Mucosa of gallbladder (tissue), 1 donor: ENCODE data around the gene OR4M1. TPM values are rescaled to one million over a fixed set of nuclear protein-coding genes. Genes with fewer than 3 reads are reported as not detected.
"Not testable (repeated sequence)": the region's sequence is repeated elsewhere in the genome, so short reads cannot be mapped to it uniquely, and the experiment has no call there.

Experiments used
- DNase-seq: peaks from one replicate; pipeline ENCODE4 v3.0.0-alpha.2; 2020; ENCODE audit warnings: low spot score
- total RNA-seq: library from RNA; stranded (reverse); gene quantifications from one replicate; pipeline ENCODE4 v1.2.1, GENCODE V29; 2021
- donor health status: DM: no; HTN: no; CAD: no.

The OR4M1 gene
- total RNA-seq, result not detected

- DNase-seq, result not testable (repeated sequence)
These were observed at the start of gene OR4M1 for GRCh38 chr14:19773204-19773603. TSS of gene OR4M1 (plus strand) at chr14:19773504. CDS start at chr14:19780323, 6,819 bp downstream.

- no peak for DNase-seq
These were observed 43.9 kb upstream of the OR4M1 start for GRCh38 chr14:19729359-19729758.

GRCh38 chr14:19729763-19730162, 43.5 kb upstream of the OR4M1 start:
- no peak for DNase-seq

GRCh38 chr14:19733893-19734292, 39.4 kb upstream of the OR4M1 start:
- not testable (repeated sequence) for DNase-seq

- no peak for DNase-seq
These were observed 30.0 kb upstream of the OR4M1 start, which contains the start of gene OR4Q3 for GRCh38 chr14:19743256-19743655. TSS of gene OR4Q3 (plus strand) at chr14:19743571.

GRCh38 chr14:19752316-19752715, 21.0 kb upstream of the OR4M1 start:
- not testable (repeated sequence) for DNase-seq

GRCh38 chr14:19754172-19754571, 19.1 kb upstream of the OR4M1 start:
- no peak for DNase-seq

GRCh38 chr14:19771491-19771890, 1.8 kb upstream of the OR4M1 start:
- DNase-seq, result not testable (repeated sequence)

GRCh38 chr14:19771895-19772430, 1.3 kb upstream of the OR4M1 start:
- DNase-seq, result no peak

GRCh38 chr14:19772454-19772853, 850 bp upstream of the OR4M1 start:
- not testable (repeated sequence) for DNase-seq

- no peak for DNase-seq
These were observed 2.3 kb downstream of the OR4M1 start for GRCh38 chr14:19775587-19775986.

GRCh38 chr14:19785848-19786247, 12.5 kb downstream of the OR4M1 start:
- DNase-seq, result not testable (repeated sequence)

GRCh38 chr14:19787318-19787717, 14.0 kb downstream of the OR4M1 start:
- DNase-seq, result not testable (repeated sequence)

GRCh38 chr14:19788150-19788549, 14.8 kb downstream of the OR4M1 start:
- not testable (repeated sequence) for DNase-seq

GRCh38 chr14:19796520-19797108, 23.3 kb downstream of the OR4M1 start:
- DNase-seq, result not testable (repeated sequence)

GRCh38 chr14:19799880-19800279, 26.6 kb downstream of the OR4M1 start:
- DNase-seq, result no peak

GRCh38 chr14:19800282-19801117, 27.2 kb downstream of the OR4M1 start:
- DNase-seq, result no peak

GRCh38 chr14:19801118-19801464, 27.8 kb downstream of the OR4M1 start:
- DNase-seq, result no peak

- DNase-seq, result not testable (repeated sequence)
These were observed 30.2 kb downstream of the OR4M1 start, which contains the start of gene OR4N2 for GRCh38 chr14:19803470-19803869. TSS of gene OR4N2 (plus strand) at chr14:19803770. CDS start at chr14:19827449, 23,679 bp downstream.

- not testable (repeated sequence) for DNase-seq
These were observed 40.0 kb downstream of the OR4M1 start for GRCh38 chr14:19813171-19813920.

GRCh38 chr14:19819879-19820278, 46.6 kb downstream of the OR4M1 start:
- DNase-seq, result not testable (repeated sequence)

- not testable (repeated sequence) for DNase-seq
These were observed 47.7 kb downstream of the OR4M1 start for GRCh38 chr14:19821016-19821415.
